ENCODE results near the gene LHPP. TPM values are rescaled to one million over a fixed set of nuclear protein-coding genes. Genes with fewer than 3 reads are reported as not detected.

Gene LHPP
- total RNA-seq, 1 experiment from 2014 or later = 3.7 TPM

GRCh38 chr10:124560377-124561105 lies 98.9 kb downstream of the LHPP start:
- intact Hi-C loops (cut with micrococcal nuclease) = no loop called here
- Mint-ChIP-seq H3K4me3 (ENCODE audit: unreplicated experiment) (peak overlapping the region; percentile 12), H3K27ac (ENCODE audit: low read depth, unreplicated experiment) (peak overlapping the region; percentile 90), H3K9me3 (ENCODE audit: unreplicated experiment) (peaks cover 7% of the 10 kb centered on the region), H3K4me1 (ENCODE audit: insufficient read depth, unreplicated experiment) (peaks cover 26% of the 10 kb centered on the region), H3K27me3 (ENCODE audit: insufficient read depth, unreplicated experiment) (no peaks in the 10 kb centered on the region), H3K36me3 (ENCODE audit: insufficient read depth, unreplicated experiment) (peaks cover 9% of the 10 kb centered on the region)
- CTCF ChIA-PET = interaction anchor here (0.7 to 1.1 kb wide), 3 partner anchors 30 to 181 kb away, joined by 3 to 9 read pairs (median 5); no protein-coding TSS in a partner anchor
- BruUV-seq (replicated peaks) = no TSS peak
- POLR2A ChIA-PET = interaction anchor here (0.6 to 1.2 kb wide), 5 partner anchors 19 to 182 kb away, joined by 3 to 9 read pairs (median 4); no protein-coding TSS in a partner anchor
- peak; percentile 29 for DNase-seq (ENCODE audit: unreplicated experiment)
- TF ChIP-seq CTCF (IDR thresholded peaks at IDR 0.05; ENCODE audit: unreplicated experiment) = no peak

- H3K4me1 Mint-ChIP-seq (ENCODE audit: insufficient read depth, unreplicated experiment) = peaks cover 26% of the 10 kb centered on the region
- H3K27me3 Mint-ChIP-seq (ENCODE audit: insufficient read depth, unreplicated experiment) = no peaks in the 10 kb centered on the region
- H3K4me3 Mint-ChIP-seq (ENCODE audit: unreplicated experiment) = no peak overlapping the region
- no peak for DNase-seq (ENCODE audit: unreplicated experiment)
- peak overlapping the region; percentile 81 for H3K27ac Mint-ChIP-seq (ENCODE audit: low read depth, unreplicated experiment)
- BruUV-seq (replicated peaks) = no TSS peak
- no peak for TF ChIP-seq CTCF (IDR thresholded peaks at IDR 0.05; ENCODE audit: unreplicated experiment)
- H3K9me3 Mint-ChIP-seq (ENCODE audit: unreplicated experiment) = peaks cover 7% of the 10 kb centered on the region
- ChIA-PET POLR2A (no interaction called here), CTCF (interaction anchor here (0.6 to 1.1 kb wide), 3 partner anchors 152 to 788 kb away, joined by 3 to 9 read pairs (median 3); no protein-coding TSS in a partner anchor)
- intact Hi-C loops (cut with micrococcal nuclease) = no loop called here
- H3K36me3 Mint-ChIP-seq (ENCODE audit: insufficient read depth, unreplicated experiment) = peaks cover 9% of the 10 kb centered on the region
These were observed 99.6 kb downstream of the LHPP start for GRCh38 chr10:124561206-124561605.

DNA sequence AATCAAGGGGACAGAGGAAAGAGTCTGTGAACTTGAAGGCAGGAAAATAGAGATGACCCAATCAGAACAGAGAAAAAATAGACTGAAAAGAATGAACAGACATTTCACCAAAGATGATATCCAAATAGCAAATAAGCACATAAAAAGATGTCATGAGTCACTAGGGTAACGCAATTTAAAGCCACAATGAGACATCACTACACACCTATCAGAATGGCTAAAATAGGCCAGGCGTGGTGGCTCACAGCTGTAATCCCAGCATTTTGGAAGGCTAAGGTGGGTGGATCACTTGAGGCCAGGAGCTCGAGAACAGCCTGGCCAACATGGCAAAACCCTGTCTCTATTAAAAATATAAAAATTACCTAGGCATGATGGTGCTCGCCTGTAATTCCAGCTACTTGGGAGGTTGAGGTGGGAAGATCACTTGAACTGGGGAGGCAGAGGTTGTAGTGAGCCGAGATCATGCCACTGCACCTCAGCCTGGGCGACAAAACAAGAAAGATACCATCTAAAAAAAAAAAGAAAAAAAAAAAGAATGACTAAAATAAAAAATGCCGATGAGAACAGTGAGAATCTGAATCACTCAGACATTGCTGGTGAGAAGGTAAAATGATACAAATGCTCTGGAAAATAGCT lies 100.9 kb downstream of the LHPP start:
- POLR2A ChIA-PET = interaction anchor here (0.7 to 0.9 kb wide), 2 partner anchors 179 to 266 kb away, joined by 3 to 6 read pairs; no protein-coding TSS in a partner anchor
- Mint-ChIP-seq H3K4me3 (ENCODE audit: unreplicated experiment) (no peak overlapping the region), H3K36me3 (ENCODE audit: insufficient read depth, unreplicated experiment) (peaks cover 9% of the 10 kb centered on the region), H3K4me1 (ENCODE audit: insufficient read depth, unreplicated experiment) (peaks cover 26% of the 10 kb centered on the region), H3K27me3 (ENCODE audit: insufficient read depth, unreplicated experiment) (no peaks in the 10 kb centered on the region), H3K27ac (ENCODE audit: low read depth, unreplicated experiment) (peak overlapping the region; percentile 81), H3K9me3 (ENCODE audit: unreplicated experiment) (peaks cover 7% of the 10 kb centered on the region)
- peak; percentile 59 for DNase-seq (ENCODE audit: unreplicated experiment)
- CTCF ChIA-PET = interaction anchor here (0.6 to 1.5 kb wide), 5 partner anchors 18 to 178 kb away, joined by 3 to 4 read pairs (median 3); no protein-coding TSS in a partner anchor
- TSS peak; percentile 100 for BruUV-seq (replicated peaks)
- intact Hi-C loops (cut with micrococcal nuclease) = no loop called here
- TF ChIP-seq CTCF (IDR thresholded peaks at IDR 0.05; ENCODE audit: unreplicated experiment) = no peak
